Activated CD4-positive, CD25-positive, alpha-beta regulatory T cell treated with anti-CD3 and anti-CD28 coated beads, Interleukin-2, amount 50 U/mL, for 24 hours (primary cell): Measurements from ENCODE around the gene MCCC1.

Experiments used
- ATAC-seq, 2 donors: fragments of 150-1000 bp; cut with Tn5 transposase; one replicate each; pipeline ENCODE4 v1.10.0; 2021; ENCODE audit warnings: mild to moderate bottlenecking in 1 of 2, moderate library complexity in 1 of 2

The MCCC1 gene

GRCh38 chr3:182979674-182980191 lies 119.6 kb downstream of the MCCC1 start:
- ATAC-seq, result peak in 1 of 2 donors; percentile 2

- no peak for ATAC-seq
These were observed 120.1 kb downstream of the MCCC1 start for GRCh38 chr3:182979103-182979673.

GRCh38 chr3:182978387-182978786 lies 120.9 kb downstream of the MCCC1 start:
- no peak for ATAC-seq

GRCh38 chr3:182973047-182973446 lies 126.2 kb downstream of the MCCC1 start:
- ATAC-seq, result no peak

- ATAC-seq, result no peak
These were observed 126.9 kb downstream of the MCCC1 start for GRCh38 chr3:182972387-182972786.

- no peak for ATAC-seq
These were observed 127.7 kb downstream of the MCCC1 start for GRCh38 chr3:182971637-182972036.

GRCh38 chr3:182970811-182971418 lies 128.4 kb downstream of the MCCC1 start:
- no peak for ATAC-seq

GRCh38 chr3:182969853-182970252 lies 129.4 kb downstream of the MCCC1 start:
- ATAC-seq, result no peak

GRCh38 chr3:182969277-182969676 lies 130.0 kb downstream of the MCCC1 start:
- ATAC-seq, result no peak

- peak; percentile 72 to 78 for ATAC-seq
These were observed 131.8 kb downstream of the MCCC1 start for GRCh38 chr3:182967218-182968204.

GRCh38 chr3:182965861-182966366 lies 133.4 kb downstream of the MCCC1 start:
- ATAC-seq, result no peak
